HEK293 (cell line): ENCODE measurements around the gene IFNL2.
A peak's percentile ranks its signal among the peaks of the same experiment; 100 is the strongest.

Experiments
- CTCF ChIA-PET: fragments of 350-600 bp; formaldehyde crosslinking; extraction: SDS; loops from one replicate; lab custom pipeline; 2021; ENCODE audit warnings: antibody characterized with exemption; lab: Yijun Ruan, JAX
- POLR2A ChIA-PET: fragments of 300-600 bp; formaldehyde crosslinking; extraction: SDS; loops from one replicate; lab custom pipeline; 2020; ENCODE audit warnings: antibody characterized with exemption, inconsistent platforms; lab: Yijun Ruan, JAX
- H3K27ac ChIP-seq: fragments of 200-500 bp; sonication (Bioruptor generic); 2 replicates; pipeline ENCODE4 v1.5.1; 2014; ENCODE audit warnings: low read depth, low read length, control low read depth, inconsistent platforms; ENCODE audit errors: extremely low read depth
- H3K36me3 ChIP-seq, 2 experiments: fragments of 200-500 bp in 1 of 2; sonication (Bioruptor generic) in 1 of 2; 1 replicate in 1 of 2; 2 replicates in 1 of 2; pipeline ENCODE4 v1.5.1; 2014 to 2017; ENCODE audit warnings: inconsistent platforms in 2 of 2, low read length in 2 of 2; ENCODE audit not compliant: control insufficient read depth in 2 of 2, insufficient read depth in 1 of 2
- H3K4me1 ChIP-seq: fragments of 200-500 bp; sonication (Bioruptor generic); 2 replicates; pipeline ENCODE4 v1.5.1; 2014; ENCODE audit warnings: mild to moderate bottlenecking, low read length, inconsistent platforms; ENCODE audit not compliant: control insufficient read depth, insufficient read depth
- H3K4me3 ChIP-seq: 2 replicates; pipeline ENCODE4 v1.5.1; 2011; ENCODE audit warnings: low read depth, mild to moderate bottlenecking, control low read depth, low read length, moderate library complexity
- H3K9me3 ChIP-seq: fragments of 200-500 bp; sonication (Bioruptor generic); 2 replicates; pipeline ENCODE4 v1.5.1; 2014; ENCODE audit warnings: low read depth, low read length, inconsistent platforms; ENCODE audit not compliant: control insufficient read depth, insufficient read depth
- IKZF3 ChIP-seq: fragments of 450-650 bp; IDR thresholded peaks from 2 replicates; pipeline ENCODE4 v1.5.0; 2018; ENCODE audit warnings: missing biosample characterization, mild to moderate bottlenecking, missing genetic modification characterization, moderate library complexity
- KLF1 ChIP-seq: fragments of 450-650 bp; formaldehyde crosslinking; IDR thresholded peaks from 2 replicates; pipeline ENCODE4 v1.5.1; 2016; ENCODE audit warnings: missing biosample characterization, missing genetic modification characterization
- KLF9 ChIP-seq: fragments of 450-650 bp; formaldehyde crosslinking; IDR thresholded peaks from 2 replicates; pipeline ENCODE4 v1.5.1; 2016; ENCODE audit warnings: missing biosample characterization, missing genetic modification characterization, low read depth
- MZF1 ChIP-seq: fragments of 450-650 bp; formaldehyde crosslinking; IDR thresholded peaks from 2 replicates; pipeline ENCODE4 v1.5.1; 2017; ENCODE audit warnings: missing biosample characterization, missing genetic modification characterization, borderline replicate concordance
- PRDM1 ChIP-seq: fragments of 450-650 bp; formaldehyde crosslinking; IDR thresholded peaks from 2 replicates; pipeline ENCODE4; 2016; ENCODE audit warnings: missing biosample characterization, missing genetic modification characterization
- SP3 ChIP-seq: fragments of 450-650 bp; formaldehyde crosslinking; IDR thresholded peaks from 2 replicates; pipeline ENCODE4 v1.5.1; 2016; ENCODE audit warnings: missing biosample characterization, missing genetic modification characterization
- SP7 ChIP-seq: fragments of 450-650 bp; formaldehyde crosslinking; IDR thresholded peaks from 2 replicates; pipeline ENCODE4 v1.5.1; 2016; ENCODE audit warnings: missing biosample characterization, missing genetic modification characterization
- ZBTB48 ChIP-seq: fragments of 450-650 bp; formaldehyde crosslinking; IDR thresholded peaks from 2 replicates; pipeline ENCODE4 v1.5.1; 2016; ENCODE audit warnings: missing biosample characterization, missing genetic modification characterization
- ZBTB8A ChIP-seq: fragments of 450-650 bp; formaldehyde crosslinking; IDR thresholded peaks from 2 replicates; pipeline ENCODE4 v1.5.1; 2016; ENCODE audit warnings: missing biosample characterization, missing genetic modification characterization
- ZNF121 ChIP-seq: fragments of 450-650 bp; formaldehyde crosslinking; IDR thresholded peaks from 2 replicates; pipeline ENCODE4 v1.5.1; 2016; ENCODE audit warnings: missing biosample characterization, missing genetic modification characterization
- ZNF138 ChIP-seq: fragments of 450-650 bp; formaldehyde crosslinking; IDR thresholded peaks from 2 replicates; pipeline ENCODE4 v1.5.1; 2016; ENCODE audit warnings: missing biosample characterization, missing genetic modification characterization, borderline replicate concordance
- ZNF341 ChIP-seq: fragments of 450-650 bp; formaldehyde crosslinking; IDR thresholded peaks from 2 replicates; pipeline ENCODE4; 2016; ENCODE audit warnings: low read depth, missing biosample characterization, missing genetic modification characterization
- ZNF350 ChIP-seq: fragments of 450-650 bp; formaldehyde crosslinking; IDR thresholded peaks from 2 replicates; pipeline ENCODE4 v1.5.0; 2017; ENCODE audit warnings: missing biosample characterization, mild to moderate bottlenecking, missing genetic modification characterization
- ZNF394 ChIP-seq: fragments of 450-650 bp; formaldehyde crosslinking; IDR thresholded peaks from 2 replicates; pipeline ENCODE4 v1.5.1; 2016; ENCODE audit warnings: missing biosample characterization, missing genetic modification characterization, mild to moderate bottlenecking, moderate library complexity, borderline replicate concordance
- ZNF404 ChIP-seq: fragments of 450-650 bp; formaldehyde crosslinking; IDR thresholded peaks from 2 replicates; pipeline ENCODE4 v1.5.1; 2017; ENCODE audit warnings: missing biosample characterization, missing genetic modification characterization
- ZNF416 ChIP-seq: fragments of 450-650 bp; formaldehyde crosslinking; IDR thresholded peaks from 2 replicates; pipeline ENCODE4 v1.5.1; 2016; ENCODE audit warnings: missing biosample characterization, missing genetic modification characterization
- ZNF510 ChIP-seq: fragments of 450-650 bp; formaldehyde crosslinking; IDR thresholded peaks from 2 replicates; pipeline ENCODE4 v1.5.1; 2018; ENCODE audit warnings: mild to moderate bottlenecking, missing genetic modification characterization, missing biosample characterization; ENCODE audit not compliant: insufficient replicate concordance
- ZNF548 ChIP-seq: fragments of 450-650 bp; formaldehyde crosslinking; IDR thresholded peaks from 2 replicates; pipeline ENCODE4 v1.5.1; 2016; ENCODE audit warnings: missing biosample characterization, missing genetic modification characterization
- ZNF624 ChIP-seq: fragments of 450-650 bp; formaldehyde crosslinking; IDR thresholded peaks from 2 replicates; pipeline ENCODE4 v1.5.1; 2017; ENCODE audit warnings: missing biosample characterization, missing genetic modification characterization
- ZNF629 ChIP-seq: fragments of 450-650 bp; formaldehyde crosslinking; IDR thresholded peaks from 2 replicates; pipeline ENCODE4 v1.5.1; 2017; ENCODE audit warnings: missing biosample characterization, missing genetic modification characterization
- ZNF654 ChIP-seq: fragments of 450-650 bp; formaldehyde crosslinking; IDR thresholded peaks from 2 replicates; pipeline ENCODE4 v1.5.1; 2016; ENCODE audit warnings: low read depth, missing biosample characterization, missing genetic modification characterization
- ZNF664 ChIP-seq: fragments of 450-650 bp; formaldehyde crosslinking; IDR thresholded peaks from 2 replicates; pipeline ENCODE4 v1.5.1; 2016; ENCODE audit warnings: missing biosample characterization, missing genetic modification characterization
- ZNF768 ChIP-seq: fragments of 450-650 bp; formaldehyde crosslinking; IDR thresholded peaks from 2 replicates; pipeline ENCODE4 v1.5.1; 2018; ENCODE audit warnings: missing biosample characterization, mild to moderate bottlenecking, missing genetic modification characterization
- ZNF777 ChIP-seq: fragments of 450-650 bp; formaldehyde crosslinking; IDR thresholded peaks from 2 replicates; pipeline ENCODE4 v1.5.1; 2017; ENCODE audit warnings: missing biosample characterization, missing genetic modification characterization, borderline replicate concordance
- TF ChIP-seq, protein P1 (sequence below): fragments of 450-650 bp; formaldehyde crosslinking; IDR thresholded peaks from 2 replicates; pipeline ENCODE4 v1.5.1; 2016; ENCODE audit warnings: missing biosample characterization, missing genetic modification characterization, low read depth
- TF ChIP-seq, protein P2 (sequence below): fragments of 450-650 bp; formaldehyde crosslinking; IDR thresholded peaks from 2 replicates; pipeline ENCODE4 v1.5.1; 2016; ENCODE audit warnings: missing biosample characterization, missing genetic modification characterization
- TF ChIP-seq, protein P3 (sequence below): fragments of 450-650 bp; formaldehyde crosslinking; IDR thresholded peaks from 2 replicates; pipeline ENCODE4 v1.5.1; 2016; ENCODE audit warnings: missing biosample characterization, missing genetic modification characterization
- TF ChIP-seq, protein P4 (sequence below): fragments of 450-650 bp; formaldehyde crosslinking; IDR thresholded peaks from 2 replicates; pipeline ENCODE4 v1.5.1; 2016; ENCODE audit warnings: missing biosample characterization, missing genetic modification characterization
- TF ChIP-seq, protein P5 (sequence below): fragments of 450-650 bp; formaldehyde crosslinking; IDR thresholded peaks from 2 replicates; pipeline ENCODE4 v1.5.1; 2017; ENCODE audit warnings: missing biosample characterization, missing genetic modification characterization
- TF ChIP-seq, protein P6 (sequence below): fragments of 450-650 bp; formaldehyde crosslinking; IDR thresholded peaks from 2 replicates; pipeline ENCODE4 v1.5.1; 2016; ENCODE audit warnings: missing biosample characterization, missing genetic modification characterization
- TF ChIP-seq, protein P7 (sequence below): fragments of 450-650 bp; formaldehyde crosslinking; IDR thresholded peaks from 2 replicates; pipeline ENCODE4 v1.5.1; 2016; ENCODE audit warnings: missing biosample characterization, missing genetic modification characterization

IFNL2 gene

DNA sequence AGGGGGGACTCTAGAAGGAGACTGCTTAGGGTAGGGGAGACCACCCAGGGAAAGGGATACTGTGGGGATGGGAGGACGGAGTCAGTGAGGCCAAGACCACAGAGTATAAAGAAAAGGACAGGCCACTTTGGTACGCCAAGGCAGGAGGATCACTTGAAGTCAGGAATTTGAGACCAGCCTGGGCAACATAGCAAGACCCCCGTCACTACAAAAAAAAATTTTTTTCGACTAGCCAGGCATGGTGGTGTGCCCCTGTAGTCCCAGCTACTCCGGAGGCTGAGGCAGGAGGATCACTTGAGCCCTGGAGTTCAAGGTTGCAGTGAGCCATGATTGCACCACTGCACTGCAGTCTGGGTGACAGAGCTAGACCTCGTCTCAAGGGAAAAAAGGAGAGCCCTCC lies 30.0 kb upstream of the IFNL2 start:
- CTCF ChIA-PET, result interaction anchor here (1.2 to 1.3 kb wide), 3 partner anchors 14 to 85 kb away, joined by 3 to 4 read pairs (median 3); no protein-coding TSS in a partner anchor

DNA sequence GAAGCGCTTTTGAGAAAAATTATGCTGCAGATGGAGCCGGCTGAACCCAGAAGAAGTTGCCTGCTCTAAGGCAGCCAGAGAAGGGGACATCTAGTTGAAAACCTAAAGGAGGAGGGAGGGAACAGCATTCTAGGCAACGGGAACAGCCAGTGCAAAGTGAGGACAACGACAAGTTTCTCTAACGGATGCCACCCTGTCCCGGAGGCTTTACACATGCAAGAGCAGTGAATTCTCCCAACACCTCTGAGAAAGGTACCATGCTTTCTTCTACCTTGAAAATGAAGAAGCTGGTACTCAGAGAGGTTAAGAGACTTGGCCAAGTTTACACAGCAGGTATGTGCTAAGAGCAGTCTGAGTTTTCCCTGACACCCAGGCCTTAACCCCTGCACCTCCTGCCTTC lies 29.3 kb upstream of the IFNL2 start:
- Histone ChIP-seq H3K9me3 (no peaks in the 10 kb centered on the region), H3K27ac (no peak overlapping the region), H3K4me3 (no peak overlapping the region), H3K36me3 (no peaks in the 10 kb centered on the region), H3K4me1 (peaks cover 5% of the 10 kb centered on the region; the same call in 1 of the 2 replicates)
- POLR2A ChIA-PET, result no interaction called here
- TF ChIP-seq ZNF350 (tag by site-specific recombination) (no peak), ZNF654 (tag by site-specific recombination) (no peak), ZNF768 (tag by site-specific recombination) (0 out of 2 replicates have a peak, but pooled peaks have one; percentile 13), ZNF664 (tag by site-specific recombination) (peak; percentile 96), ZNF138 (tag by site-specific recombination) (no peak), ZNF341 (tag by site-specific recombination) (peak; percentile 54), MZF1 (tag by site-specific recombination) (no peak), ZBTB48 (tag by site-specific recombination) (no peak), IKZF3 (tag by site-specific recombination) (no peak), ZBTB8A (tag by site-specific recombination) (no peak)
- TF ChIP-seq, protein P1, sequence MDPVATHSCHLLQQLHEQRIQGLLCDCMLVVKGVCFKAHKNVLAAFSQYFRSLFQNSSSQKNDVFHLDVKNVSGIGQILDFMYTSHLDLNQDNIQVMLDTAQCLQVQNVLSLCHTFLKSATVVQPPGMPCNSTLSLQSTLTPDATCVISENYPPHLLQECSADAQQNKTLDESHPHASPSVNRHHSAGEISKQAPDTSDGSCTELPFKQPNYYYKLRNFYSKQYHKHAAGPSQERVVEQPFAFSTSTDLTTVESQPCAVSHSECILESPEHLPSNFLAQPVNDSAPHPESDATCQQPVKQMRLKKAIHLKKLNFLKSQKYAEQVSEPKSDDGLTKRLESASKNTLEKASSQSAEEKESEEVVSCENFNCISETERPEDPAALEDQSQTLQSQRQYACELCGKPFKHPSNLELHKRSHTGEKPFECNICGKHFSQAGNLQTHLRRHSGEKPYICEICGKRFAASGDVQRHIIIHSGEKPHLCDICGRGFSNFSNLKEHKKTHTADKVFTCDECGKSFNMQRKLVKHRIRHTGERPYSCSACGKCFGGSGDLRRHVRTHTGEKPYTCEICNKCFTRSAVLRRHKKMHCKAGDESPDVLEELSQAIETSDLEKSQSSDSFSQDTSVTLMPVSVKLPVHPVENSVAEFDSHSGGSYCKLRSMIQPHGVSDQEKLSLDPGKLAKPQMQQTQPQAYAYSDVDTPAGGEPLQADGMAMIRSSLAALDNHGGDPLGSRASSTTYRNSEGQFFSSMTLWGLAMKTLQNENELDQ (tag by site-specific recombination), result no peak
- TF ChIP-seq, protein P2, sequence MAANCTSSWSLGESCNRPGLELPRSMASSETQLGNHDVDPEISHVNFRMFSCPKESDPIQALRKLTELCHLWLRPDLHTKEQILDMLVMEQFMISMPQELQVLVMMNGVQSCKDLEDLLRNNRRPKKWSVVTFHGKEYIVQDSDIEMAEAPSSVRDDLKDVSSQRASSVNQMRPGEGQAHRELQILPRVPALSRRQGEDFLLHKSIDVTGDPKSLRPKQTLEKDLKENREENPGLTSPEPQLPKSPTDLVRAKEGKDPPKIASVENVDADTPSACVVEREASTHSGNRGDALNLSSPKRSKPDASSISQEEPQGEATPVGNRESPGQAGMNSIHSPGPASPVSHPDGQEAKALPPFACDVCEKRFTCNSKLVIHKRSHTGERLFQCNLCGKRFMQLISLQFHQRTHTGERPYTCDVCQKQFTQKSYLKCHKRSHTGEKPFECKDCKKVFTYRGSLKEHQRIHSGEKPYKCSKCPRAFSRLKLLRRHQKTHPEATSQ, result no peak
- TF ChIP-seq, protein P3, sequence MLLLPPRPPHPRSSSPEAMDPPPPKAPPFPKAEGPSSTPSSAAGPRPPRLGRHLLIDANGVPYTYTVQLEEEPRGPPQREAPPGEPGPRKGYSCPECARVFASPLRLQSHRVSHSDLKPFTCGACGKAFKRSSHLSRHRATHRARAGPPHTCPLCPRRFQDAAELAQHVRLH (tag by site-specific recombination), result peak; percentile 49; the same call in 1 of the 2 replicates
- CTCF ChIA-PET, result interaction anchor here (0.6 to 1.2 kb wide), 5 partner anchors 26 to 865 kb away, joined by 3 to 4 read pairs (median 4); no protein-coding TSS in a partner anchor

More for the DNA sequence above, 30.0 kb upstream of the IFNL2 start:
- Histone ChIP-seq H3K4me1 (peaks cover 5% of the 10 kb centered on the region; the same call in 1 of the 2 replicates), H3K4me3 (no peak overlapping the region), H3K27ac (no peak overlapping the region), H3K36me3 (no peaks in the 10 kb centered on the region), H3K9me3 (no peaks in the 10 kb centered on the region)
- TF ChIP-seq KLF1 (tag by site-specific recombination) (no peak), ZNF624 (tag by site-specific recombination) (no peak), ZNF629 (tag by site-specific recombination) (no peak), SP7 (no peak), ZNF510 (tag by site-specific recombination) (no peak), KLF9 (tag by site-specific recombination) (no peak), ZNF548 (no peak), SP3 (tag by site-specific recombination) (no peak), PRDM1 (tag by site-specific recombination) (no peak), ZNF121 (tag by site-specific recombination) (peak; percentile 98), ZNF416 (tag by site-specific recombination) (0 out of 2 replicates have a peak, but pooled peaks have one; percentile 33), ZNF777 (tag by site-specific recombination) (no peak), ZNF404 (tag by site-specific recombination) (no peak), ZNF394 (tag by site-specific recombination) (peak; percentile 26; the same call in 1 of the 2 replicates)
- TF ChIP-seq, protein P4, sequence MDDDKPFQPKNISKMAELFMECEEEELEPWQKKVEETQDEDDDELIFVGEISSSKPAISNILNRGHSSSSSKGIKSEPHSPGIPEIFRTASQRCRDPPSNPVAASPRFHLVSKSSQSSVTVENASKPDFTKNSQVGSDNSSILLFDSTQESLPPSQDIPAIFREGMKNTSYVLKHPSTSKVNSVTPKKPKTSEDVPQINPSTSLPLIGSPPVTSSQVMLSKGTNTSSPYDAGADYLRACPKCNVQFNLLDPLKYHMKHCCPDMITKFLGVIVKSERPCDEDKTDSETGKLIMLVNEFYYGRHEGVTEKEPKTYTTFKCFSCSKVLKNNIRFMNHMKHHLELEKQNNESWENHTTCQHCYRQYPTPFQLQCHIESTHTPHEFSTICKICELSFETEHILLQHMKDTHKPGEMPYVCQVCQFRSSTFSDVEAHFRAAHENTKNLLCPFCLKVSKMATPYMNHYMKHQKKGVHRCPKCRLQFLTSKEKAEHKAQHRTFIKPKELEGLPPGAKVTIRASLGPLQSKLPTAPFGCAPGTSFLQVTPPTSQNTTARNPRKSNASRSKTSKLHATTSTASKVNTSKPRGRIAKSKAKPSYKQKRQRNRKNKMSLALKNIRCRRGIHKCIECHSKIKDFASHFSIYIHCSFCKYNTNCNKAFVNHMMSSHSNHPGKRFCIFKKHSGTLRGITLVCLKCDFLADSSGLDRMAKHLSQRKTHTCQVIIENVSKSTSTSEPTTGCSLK, result no peak
- TF ChIP-seq, protein P5, sequence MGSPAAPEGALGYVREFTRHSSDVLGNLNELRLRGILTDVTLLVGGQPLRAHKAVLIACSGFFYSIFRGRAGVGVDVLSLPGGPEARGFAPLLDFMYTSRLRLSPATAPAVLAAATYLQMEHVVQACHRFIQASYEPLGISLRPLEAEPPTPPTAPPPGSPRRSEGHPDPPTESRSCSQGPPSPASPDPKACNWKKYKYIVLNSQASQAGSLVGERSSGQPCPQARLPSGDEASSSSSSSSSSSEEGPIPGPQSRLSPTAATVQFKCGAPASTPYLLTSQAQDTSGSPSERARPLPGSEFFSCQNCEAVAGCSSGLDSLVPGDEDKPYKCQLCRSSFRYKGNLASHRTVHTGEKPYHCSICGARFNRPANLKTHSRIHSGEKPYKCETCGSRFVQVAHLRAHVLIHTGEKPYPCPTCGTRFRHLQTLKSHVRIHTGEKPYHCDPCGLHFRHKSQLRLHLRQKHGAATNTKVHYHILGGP, result no peak
- TF ChIP-seq, protein P6, sequence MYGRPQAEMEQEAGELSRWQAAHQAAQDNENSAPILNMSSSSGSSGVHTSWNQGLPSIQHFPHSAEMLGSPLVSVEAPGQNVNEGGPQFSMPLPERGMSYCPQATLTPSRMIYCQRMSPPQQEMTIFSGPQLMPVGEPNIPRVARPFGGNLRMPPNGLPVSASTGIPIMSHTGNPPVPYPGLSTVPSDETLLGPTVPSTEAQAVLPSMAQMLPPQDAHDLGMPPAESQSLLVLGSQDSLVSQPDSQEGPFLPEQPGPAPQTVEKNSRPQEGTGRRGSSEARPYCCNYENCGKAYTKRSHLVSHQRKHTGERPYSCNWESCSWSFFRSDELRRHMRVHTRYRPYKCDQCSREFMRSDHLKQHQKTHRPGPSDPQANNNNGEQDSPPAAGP (tag by site-specific recombination), result no peak
- TF ChIP-seq, protein P7, sequence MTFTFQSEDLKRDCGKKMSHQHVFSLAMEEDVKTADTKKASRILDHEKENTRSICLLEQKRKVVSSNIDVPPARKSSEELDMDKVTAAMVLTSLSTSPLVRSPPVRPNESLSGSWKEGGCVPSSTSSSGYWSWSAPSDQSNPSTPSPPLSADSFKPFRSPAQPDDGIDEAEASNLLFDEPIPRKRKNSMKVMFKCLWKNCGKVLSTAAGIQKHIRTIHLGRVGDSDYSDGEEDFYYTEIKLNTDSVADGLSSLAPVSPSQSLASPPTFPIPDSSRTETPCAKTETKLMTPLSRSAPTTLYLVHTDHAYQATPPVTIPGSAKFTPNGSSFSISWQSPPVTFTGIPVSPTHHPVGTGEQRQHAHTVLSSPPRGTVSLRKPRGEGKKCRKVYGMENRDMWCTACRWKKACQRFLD (tag by site-specific recombination), result no peak
- POLR2A ChIA-PET, result interaction anchor here (0.9 kb wide), 1 partner anchor 11 kb away, joined by 6 read pairs; no protein-coding TSS in a partner anchor
